HepG2 (cell line): ENCODE data around the gene AKAP14. TPM values are rescaled to one million over a fixed set of nuclear protein-coding genes. Genes with fewer than 3 reads are reported as not detected.
A peak's percentile ranks its signal among the peaks of the same experiment; 100 is the strongest.

Experiments
- ATAC-seq: fragments of 200-7000 bp; cut with Tn5 transposase; 3 replicates; pipeline ENCODE4 v1.9.1; 2020; ENCODE audit warnings: mild to moderate bottlenecking, moderate library complexity
- BruUV-seq: library from RNA; stranded (reverse); fragments of 400-500 nt; replicated peaks from 2 replicates; lab custom pipeline; 2021; lab: Mats Ljungman, UMichigan
- CTCF ChIA-PET: fragments of 300-600 bp; formaldehyde crosslinking; extraction: SDS; loops from one replicate; lab custom pipeline; 2021; ENCODE audit warnings: low total read pairs, inconsistent platforms, low intra/inter-chr PET ratio; lab: Yijun Ruan, JAX
- POLR2A ChIA-PET: fragments of 350-600 bp; sonication (Branson Sonifier 250); formaldehyde crosslinking; loops from one replicate; lab custom pipeline; 2020; ENCODE audit warnings: antibody characterized with exemption, inconsistent platforms; lab: Yijun Ruan, JAX
- DNase-seq: peaks from one replicate; pipeline ENCODE4 v3.0.0-alpha.2; 2015; ENCODE audit warnings: low spot score
- FAIRE-seq: peaks from 3 replicates; lab custom pipeline; 2011; peaks lifted over from hg19 to GRCh38; lab: Jason Lieb, UNC
- H2AFZ ChIP-seq: one replicate; pipeline ENCODE4 v1.6.1; 2011; ENCODE audit warnings: low read length, inconsistent platforms
- H3K27ac ChIP-seq: fragments of 300-600 bp; 3 replicates; pipeline ENCODE4 v1.8.0; 2011; ENCODE audit warnings: mixed run types, mild to moderate bottlenecking, mixed read lengths, low read length, inconsistent platforms; ENCODE audit not compliant: insufficient read depth; ENCODE audit errors: extremely low read length
- H3K27me3 ChIP-seq, 2 experiments: fragments of 200-600 bp in 1 of 2; 2 replicates in 1 of 2; 3 replicates in 1 of 2; pipeline versions ENCODE4 v1.6.0 to v1.8.0; 2011; ENCODE audit warnings: low read length in 2 of 2, mild to moderate bottlenecking in 2 of 2, moderate library complexity in 2 of 2, inconsistent platforms in 1 of 2; ENCODE audit not compliant: insufficient read depth in 2 of 2, control insufficient read depth in 1 of 2
- H3K36me3 ChIP-seq, 2 experiments: fragments of 200-600 bp in 1 of 2; replicated peaks in 1 of 2; 2 replicates in 1 of 2; 3 replicates in 1 of 2; pipeline versions ENCODE4 v1.5.1 to v1.8.0; 2011; ENCODE audit warnings: low read length in 2 of 2, inconsistent platforms in 1 of 2; ENCODE audit not compliant: insufficient read depth in 2 of 2, control insufficient read depth in 1 of 2
- H3K4me1 ChIP-seq: 2 replicates; pipeline ENCODE4 v1.5.1; 2012; ENCODE audit warnings: low read length, inconsistent platforms; ENCODE audit not compliant: insufficient read depth
- H3K4me2 ChIP-seq: 2 replicates; pipeline ENCODE4 v1.6.0; 2011; ENCODE audit warnings: low read depth, low read length, inconsistent platforms
- H3K4me3 ChIP-seq, 3 experiments: fragments of 200-600 bp in 1 of 3; sonication (generic), shearing (Covaris generic) in 1 of 3; replicated peaks in 1 of 3; 2 replicates each; pipeline ENCODE4 v1.5.1; 2011 to 2016; ENCODE audit warnings: low read length in 3 of 3, inconsistent platforms in 2 of 3, low read depth in 2 of 3, mild to moderate bottlenecking in 2 of 3, control low read depth in 1 of 3, mixed read lengths in 1 of 3; ENCODE audit not compliant: insufficient read depth in 1 of 3
- H3K79me2 ChIP-seq: one replicate; pipeline ENCODE4 v1.6.1; 2011; ENCODE audit warnings: low read length, inconsistent platforms; ENCODE audit not compliant: insufficient read depth
- H3K9ac ChIP-seq: 2 replicates; pipeline ENCODE4 v1.6.0; 2011; ENCODE audit warnings: mild to moderate bottlenecking, low read depth, low read length, inconsistent platforms; ENCODE audit not compliant: insufficient read depth
- H3K9me3 ChIP-seq: 2 replicates; pipeline ENCODE4 v1.5.1; 2012; ENCODE audit warnings: mild to moderate bottlenecking, low read length
- H4K20me1 ChIP-seq: 2 replicates; pipeline ENCODE4 v1.6.0; 2011; ENCODE audit warnings: inconsistent platforms, mild to moderate bottlenecking, low read length, moderate library complexity; ENCODE audit not compliant: insufficient read depth
- BCL6 ChIP-seq: IDR thresholded peaks from 2 replicates; pipeline ENCODE4 v1.6.1; 2016; ENCODE audit warnings: missing genetic modification reagents, missing compliant biosample characterization
- BRCA1 ChIP-seq: sonication (generic); formaldehyde crosslinking; IDR thresholded peaks from 2 replicates; pipeline ENCODE4 v1.4.0; 2020; ENCODE audit warnings: missing genetic modification reagents
- NONO ChIP-seq, 2 experiments: fragments of 450-650 bp in 1 of 2; sonication (generic) in 1 of 2; formaldehyde crosslinking in 1 of 2; IDR thresholded peaks in 1 of 2; conservative IDR thresholded peaks in 1 of 2; 2 replicates each; pipeline versions ENCODE4 v1.6.1 to v1.8.0; 2017 to 2022; ENCODE audit warnings: mild to moderate bottlenecking in 1 of 2, missing genetic modification reagents in 1 of 2, moderate library complexity in 1 of 2
- TFDP1 ChIP-seq: IDR thresholded peaks from 2 replicates; pipeline ENCODE4 v1.6.1; 2016; ENCODE audit warnings: missing compliant biosample characterization, missing genetic modification reagents, borderline replicate concordance
- ZFAT ChIP-seq: sonication (generic); formaldehyde crosslinking; conservative IDR thresholded peaks from 2 replicates; pipeline ENCODE4 v1.8.1; 2023; ENCODE audit warnings: missing genetic modification reagents, inconsistent platforms
- ZFX ChIP-seq: sonication (generic); formaldehyde crosslinking; IDR thresholded peaks from 2 replicates; pipeline ENCODE4 v1.4.0; 2020; ENCODE audit warnings: mild to moderate bottlenecking, low read depth, missing genetic modification reagents, moderate library complexity
- ZMYM3 ChIP-seq: sonication (generic); formaldehyde crosslinking; IDR thresholded peaks from 2 replicates; pipeline ENCODE4 v1.5.1; 2020; ENCODE audit warnings: mild to moderate bottlenecking, missing genetic modification reagents
- ZNF121 ChIP-seq: sonication (generic); formaldehyde crosslinking; IDR thresholded peaks from 2 replicates; pipeline ENCODE4 v1.5.0; 2020; ENCODE audit warnings: mild to moderate bottlenecking, missing genetic modification reagents
- ZNF24 ChIP-seq: fragments of 450-650 bp; IDR thresholded peaks from 2 replicates; pipeline ENCODE4 v1.6.1; 2017; ENCODE audit warnings: antibody characterized with exemption, mild to moderate bottlenecking
- ZNF331 ChIP-seq: sonication (generic); formaldehyde crosslinking; IDR thresholded peaks from 2 replicates; pipeline ENCODE4 v1.4.0; 2020; ENCODE audit warnings: missing genetic modification reagents
- ZNF687 ChIP-seq: sonication (generic); formaldehyde crosslinking; IDR thresholded peaks from 2 replicates; pipeline ENCODE4 v1.5.1; 2020; ENCODE audit warnings: mild to moderate bottlenecking, missing genetic modification reagents, moderate library complexity
- ZNF709 ChIP-seq: sonication (generic); formaldehyde crosslinking; IDR thresholded peaks from 2 replicates; pipeline ENCODE4 v1.5.0; 2020; ENCODE audit warnings: mild to moderate bottlenecking, missing genetic modification reagents
- ZNF83 ChIP-seq: sonication (generic); formaldehyde crosslinking; IDR thresholded peaks from 2 replicates; pipeline ENCODE4 v1.4.0; 2020; ENCODE audit warnings: missing genetic modification reagents, mild to moderate bottlenecking, borderline replicate concordance
- WGBS: methylation state at CpG from one replicate; pipeline ENCODE4 v1.1.6; 2017; ENCODE audit warnings: low lambda C conversion rate; 5-methylcytosine and 5-hydroxymethylcytosine counted together
- in situ Hi-C: cut with HindIII; loops from 2 replicates; pipeline ENCODE4 v1.10.0; 2017; ENCODE audit warnings: low pct_unique_long_range_greater_than_20kb; ENCODE audit not compliant: extremely low pct_ligation_motif_present
- intact Hi-C: fragments of 100-400 bp; cut with micrococcal nuclease; formaldehyde crosslinking; loops from one replicate; pipeline ENCODE4 v1.10.0; 2022; ENCODE audit not compliant: unreplicated experiment
- polyA plus RNA-seq, 8 experiments: library from polyadenylated mRNA; depleted of rRNA in 3 of 8; stranded (reverse) in 7 of 8; unstranded in 1 of 8; fragments of >200 nt; fragmentation: Illumina TruSeq in 4 of 8; extraction: Trizol in 4 of 8; gene quantifications; 2 replicates each; pipeline versions ENCODE4 v1.2.1 to v1.2.3, GENCODE V29; 2011 to 2016; ENCODE audit warnings: low read depth in 4 of 8, missing spikeins in 1 of 8, mixed read lengths in 1 of 8; ENCODE audit not compliant: insufficient read depth in 1 of 8
- total RNA-seq, 5 experiments: library from RNA; depleted of rRNA; stranded (reverse); fragments of >200 nt; fragmentation: Illumina TruSeq; extraction: Trizol; gene quantifications; 2 replicates each; pipeline ENCODE4 v1.2.3, GENCODE V29; 2016; ENCODE audit warnings: low read depth in 1 of 5
- TF ChIP-seq, protein P1 (sequence below): sonication (generic); formaldehyde crosslinking; IDR thresholded peaks from 2 replicates; pipeline ENCODE4 v1.5.0; 2020; ENCODE audit warnings: missing genetic modification reagents
- TF ChIP-seq, protein P2 (sequence below): sonication (generic); formaldehyde crosslinking; IDR thresholded peaks from 2 replicates; pipeline ENCODE4 v1.8.1; 2023; ENCODE audit warnings: mild to moderate bottlenecking, missing genetic modification reagents, borderline replicate concordance

AKAP14 gene
- total and polyA plus RNA-seq, 2 of the 13 experiments (the other 11 are each of a cell fraction or from before 2014, with no cell fraction given), result 0.20 to 1.7 TPM

DNA sequence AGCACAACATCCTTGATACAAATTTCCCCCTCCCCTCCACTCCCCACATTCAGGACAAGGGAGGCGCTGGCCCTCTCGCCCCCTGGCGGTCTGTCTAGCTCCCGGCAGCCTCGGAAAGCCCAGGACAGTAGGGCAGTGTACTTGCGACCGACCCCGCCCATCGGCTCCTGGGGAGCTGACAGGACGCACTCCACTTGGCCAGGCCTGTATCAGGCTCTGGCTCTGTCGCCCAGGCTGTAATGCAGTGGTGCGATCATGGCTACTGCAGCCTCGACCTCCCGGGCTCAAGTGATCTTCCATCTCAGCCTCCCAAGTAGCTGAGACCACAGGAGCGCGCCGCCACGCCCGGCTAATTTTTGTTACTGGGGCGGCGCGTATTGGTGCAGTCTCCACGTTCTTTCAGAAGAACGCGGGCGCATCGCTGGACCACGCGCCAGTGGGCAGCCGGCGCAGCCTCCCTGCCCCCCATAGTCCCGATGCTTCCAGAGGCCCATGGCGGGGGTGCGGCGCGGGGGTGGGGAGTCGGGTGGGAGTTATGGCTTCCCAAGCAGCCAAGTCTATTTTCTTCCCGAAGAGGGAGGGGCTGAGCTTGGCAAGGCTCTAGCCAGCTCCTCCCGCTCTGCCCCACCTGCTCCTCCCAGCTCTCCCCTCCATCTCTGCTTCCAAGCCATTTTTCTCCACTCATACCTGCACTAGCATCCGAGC is 7.8 kb upstream of the AKAP14 start:
- Histone ChIP-seq H3K27me3 (no peaks in the 10 kb centered on the region; a peak in 1 of 5 replicates), H3K79me2 (peaks cover 6% of the 10 kb centered on the region), H3K4me3 (no peak overlapping the region), H3K9ac (no peak overlapping the region), H3K36me3 (no peaks in the 10 kb centered on the region), H3K9me3 (no peaks in the 10 kb centered on the region), H2AFZ (no peak overlapping the region), H4K20me1 (no peaks in the 10 kb centered on the region), H3K4me1 (no peaks in the 10 kb centered on the region), H3K27ac (no peak overlapping the region), H3K4me2 (peak overlapping the region; percentile 32; the same call in 1 of the 2 replicates)
- no TSS peak for BruUV-seq
- FAIRE-seq (peak; percentile 30), DNase-seq (peak; percentile 54), ATAC-seq (peak; percentile 79)
- in situ Hi-C loops, result no loop called here
- ChIA-PET CTCF (no interaction called here), POLR2A (interaction anchor here (0.6 to 1.4 kb wide), 2 partner anchors 96 to 194 kb away, joined by 3 to 4 read pairs; partner anchors contain the start of gene RPL39)
- intact Hi-C loops, result loop anchor here (2.0 to 5.0 kb wide), 2 partner anchors 47 to 364 kb away; partner anchors contain the start of gene ZBTB33
- WGBS, result 83% methylated on average over 6 of the region's 40 CpGs
- TF ChIP-seq BCL6, result no peak
- TF ChIP-seq ZFX (CRISPR knock-in tag), result peak; percentile 35; the same call in 1 of the 2 replicates
- TF ChIP-seq, protein P1, sequence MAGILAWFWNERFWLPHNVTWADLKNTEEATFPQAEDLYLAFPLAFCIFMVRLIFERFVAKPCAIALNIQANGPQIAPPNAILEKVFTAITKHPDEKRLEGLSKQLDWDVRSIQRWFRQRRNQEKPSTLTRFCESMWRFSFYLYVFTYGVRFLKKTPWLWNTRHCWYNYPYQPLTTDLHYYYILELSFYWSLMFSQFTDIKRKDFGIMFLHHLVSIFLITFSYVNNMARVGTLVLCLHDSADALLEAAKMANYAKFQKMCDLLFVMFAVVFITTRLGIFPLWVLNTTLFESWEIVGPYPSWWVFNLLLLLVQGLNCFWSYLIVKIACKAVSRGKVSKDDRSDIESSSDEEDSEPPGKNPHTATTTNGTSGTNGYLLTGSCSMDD (CRISPR knock-in tag), result no peak
- no peak for TF ChIP-seq ZFAT (CRISPR knock-in tag)
- TF ChIP-seq ZMYM3 (CRISPR knock-in tag), result peak; percentile 60; the same call in 1 of the 2 replicates
- peak; percentile 18; the same call in 1 of the 2 replicates for TF ChIP-seq ZNF331
- peak; percentile 63 for TF ChIP-seq ZNF687
- TF ChIP-seq, protein P2, sequence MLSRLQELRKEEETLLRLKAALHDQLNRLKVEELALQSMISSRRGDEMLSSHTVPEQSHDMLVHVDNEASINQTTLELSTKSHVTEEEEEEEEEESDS (CRISPR knock-in tag), result no peak
- no peak for TF ChIP-seq ZNF83 (CRISPR knock-in tag)
- no peak for TF ChIP-seq ZNF24
- TF ChIP-seq NONO (IDR thresholded peaks at IDR 0.05), result no peak
- TF ChIP-seq NONO (CRISPR knock-in tag; conservative IDR thresholded peaks at IDR 0.05), result 0 out of 2 replicates have a peak, but pooled peaks have one; percentile 27
- TF ChIP-seq ZNF121, result peak; percentile 66
- no peak for TF ChIP-seq BRCA1 (CRISPR knock-in tag)
- TF ChIP-seq ZNF709 (CRISPR knock-in tag), result no peak
- TF ChIP-seq TFDP1, result no peak
